Spleen (tissue), 11 donors: ENCODE measurements around the gene PCSK6. TPM values are rescaled to one million over a fixed set of nuclear protein-coding genes. Genes with fewer than 3 reads are reported as not detected.

Source experiments
- DNase-seq: peaks from one replicate; pipeline ENCODE4 v3.0.0-alpha.2; 2020
- H3K27ac ChIP-seq, 8 donors: fragments of 200-600 bp; sonication (generic) in 7 of 8; 1 replicate in 4 of 8; 2 replicates in 4 of 8; pipeline versions ENCODE4 v1.5.0 to v1.8.0; 2016 to 2021; ENCODE audit warnings: inconsistent platforms in 4 of 8, mild to moderate bottlenecking in 4 of 8, moderate library complexity in 1 of 8
- H3K27me3 ChIP-seq, 7 donors: fragments of 200-600 bp; sonication (generic) in 6 of 7; replicated peaks in 1 of 7; 1 replicate in 4 of 7; 2 replicates in 3 of 7; pipeline versions ENCODE4 v1.5.0 to v1.8.0; 2016 to 2021; ENCODE audit warnings: inconsistent platforms in 3 of 7, mild to moderate bottlenecking in 1 of 7
- H3K36me3 ChIP-seq, 6 donors: fragments of 200-600 bp; sonication (generic) in 5 of 6; 1 replicate in 4 of 6; 2 replicates in 2 of 6; pipeline versions ENCODE4 v1.5.0 to v1.8.0; 2016 to 2021; ENCODE audit warnings: inconsistent platforms in 2 of 6
- H3K4me1 ChIP-seq, 6 donors: fragments of 200-600 bp; sonication (generic) in 5 of 6; 1 replicate in 3 of 6; 2 replicates in 3 of 6; pipeline versions ENCODE4 v1.5.0 to v1.8.0; 2016 to 2021; ENCODE audit warnings: inconsistent platforms in 3 of 6
- H3K4me3 ChIP-seq, 8 donors: fragments of 200-600 bp; sonication (generic) in 7 of 8; 1 replicate in 4 of 8; 2 replicates in 4 of 8; pipeline versions ENCODE4 v1.5.0 to v1.8.0; 2016 to 2021; ENCODE audit warnings: inconsistent platforms in 4 of 8, mild to moderate bottlenecking in 4 of 8, moderate library complexity in 2 of 8
- H3K9me3 ChIP-seq, 8 donors: fragments of 200-600 bp; sonication (generic) in 7 of 8; 1 replicate in 4 of 8; 2 replicates in 4 of 8; pipeline versions ENCODE4 v1.5.0 to v1.8.0; 2016 to 2021; ENCODE audit warnings: inconsistent platforms in 4 of 8
- CTCF ChIP-seq, 11 experiments: fragments of 200-600 bp in 7 of 11; fragments of 450-650 bp in 4 of 11; sonication (generic) in 4 of 11; IDR thresholded peaks in 8 of 11; conservative IDR thresholded peaks in 3 of 11; 1 replicate in 7 of 11; 2 replicates in 4 of 11; pipeline versions ENCODE4 v1.4.0 to v1.8.0; 2016 to 2021; ENCODE audit warnings: antibody characterized with exemption in 11 of 11, inconsistent platforms in 4 of 11, mild to moderate bottlenecking in 1 of 11
- POLR2A ChIP-seq, 3 donors: fragments of 450-650 bp; IDR thresholded peaks; one replicate each; pipeline ENCODE4 v1.5.1; 2017; ENCODE audit warnings: antibody characterized with exemption in 3 of 3, mild to moderate bottlenecking in 1 of 3
- POLR2AphosphoS5 ChIP-seq, 3 donors: sonication (generic); formaldehyde crosslinking; IDR thresholded peaks; one replicate each; pipeline ENCODE4 v1.5.1; 2017; ENCODE audit warnings: antibody characterized with exemption in 3 of 3
- WGBS, 5 donors: extraction: QIAGEN DNeasy Blood & Tissue Kit in 3 of 5; methylation state at CpG; one replicate each; pipeline versions ENCODE4 v1.1.5 to v1.1.7; 2013 to 2018; 5-methylcytosine and 5-hydroxymethylcytosine counted together
- intact Hi-C: fragments of 100-400 bp; cut with DNase I; formaldehyde crosslinking; loops from one replicate; pipeline ENCODE4 v1.15.0; 2023; ENCODE audit warnings: low total_unique reads
- polyA plus RNA-seq, 3 donors: library from polyadenylated mRNA; stranded (reverse); fragments of 200-250 nt; gene quantifications; one replicate each; pipeline ENCODE4 v1.2.1, GENCODE V29; 2013
- total RNA-seq, 7 donors: library from RNA; depleted of rRNA in 3 of 7; stranded (reverse); fragments of >200 nt in 3 of 7; fragmentation: NEBNext Ultra II Directional in 4 of 7; extraction: Animal tissue kit (Norgen Biotek cat#: 25700) in 4 of 7; gene quantifications; one replicate each; pipeline versions ENCODE4 v1.1.0 to v1.2.1, GENCODE V29; 2016 to 2021
- donor health status: healthy with polysubstance abuse.
- donor health status: DM: no; HTN: no; CAD: no; lungs with moderate emphysema.
- donor health status: DM: no; HTN: no; CAD: no.
- donor health status: Bipolar disorder and iron deficiency.
- donor health status: healthy.
- donor health status: DM: no; HTN: no; CAD: no.
- donor health status: DM: yes; HTN: yes; CAD: no.

PCSK6 gene
- total and polyA plus RNA-seq, 10 donors: 10.0 to 403 (median 252) TPM

GRCh38 chr15:101491734-101492640, 2.5 kb upstream of the PCSK6 start:
- peaks cover 0 to 85% (median 24%) of the 10 kb centered on the region in 7 donors for H3K27me3 ChIP-seq
- H3K36me3 ChIP-seq: no peaks in the 10 kb centered on the region
- WGBS, 5 donors: 69 to 77% (median 74%) methylated on average over 18 of the region's 18 CpGs
- no peak for DNase-seq
- no peak overlapping the region for H3K4me3 ChIP-seq
- TF ChIP-seq POLR2A (IDR thresholded peaks at IDR 0.05) (no peak), CTCF (IDR thresholded peaks at IDR 0.05 in 8 of 11, conservative IDR thresholded peaks at IDR 0.05 in 3 of 11) (no peak), POLR2AphosphoS5 (IDR thresholded peaks at IDR 0.05) (no peak)
- intact Hi-C loops: no loop called here
- H3K4me1 ChIP-seq: peaks cover 2 to 55% (median 26%) of the 10 kb centered on the region in 6 donors
- peak overlapping the region in 2 of 8 donors; percentile 81 to 87 for H3K27ac ChIP-seq
- H3K9me3 ChIP-seq: no peaks in the 10 kb centered on the region

GRCh38 chr15:101490922-101491733, 1.6 kb upstream of the PCSK6 start:
- Histone ChIP-seq H3K9me3 (no peaks in the 10 kb centered on the region), H3K4me1 (peaks cover 0 to 49% (median 20%) of the 10 kb centered on the region in 6 donors), H3K36me3 (no peaks in the 10 kb centered on the region), H3K4me3 (peak overlapping the region in 2 of 8 donors; percentile 51 to 71), H3K27me3 (peaks cover 0 to 85% (median 24%) of the 10 kb centered on the region in 7 donors), H3K27ac (peak overlapping the region in 3 of 8 donors; percentile 81 to 87 (median 83))
- WGBS, 5 donors: 74 to 87% (median 82%) methylated on average over 15 to 16 of the region's 16 CpGs
- peak in 1 of 3 donors; percentile 22 for TF ChIP-seq POLR2AphosphoS5 (IDR thresholded peaks at IDR 0.05)
- no peak for TF ChIP-seq POLR2A (IDR thresholded peaks at IDR 0.05)
- intact Hi-C loops: no loop called here
- no peak for DNase-seq

GRCh38 chr15:101490408-101490891, 943 bp upstream of the PCSK6 start:
- Histone ChIP-seq H3K27me3 (peaks cover 0 to 85% (median 24%) of the 10 kb centered on the region in 7 donors), H3K4me3 (peak overlapping the region in 5 of 8 donors; percentile 18 to 71 (median 41)), H3K27ac (peak overlapping the region in 4 of 8 donors; percentile 78 to 87 (median 82)), H3K9me3 (no peaks in the 10 kb centered on the region), H3K36me3 (no peaks in the 10 kb centered on the region), H3K4me1 (peaks cover 0 to 46% (median 14%) of the 10 kb centered on the region in 6 donors)
- intact Hi-C loops: no loop called here
- TF ChIP-seq POLR2A (IDR thresholded peaks at IDR 0.05) (no peak), CTCF (IDR thresholded peaks at IDR 0.05 in 8 of 11, conservative IDR thresholded peaks at IDR 0.05 in 3 of 11) (no peak), POLR2AphosphoS5 (IDR thresholded peaks at IDR 0.05) (no peak)
- WGBS, 5 donors: 73 to 90% (median 88%) methylated on average over 10 to 15 of the region's 15 CpGs
- no peak for DNase-seq

GRCh38 chr15:101489237-101489598, 289 bp downstream of the PCSK6 start:
- H3K27ac ChIP-seq: peak overlapping the region in 6 of 8 donors; percentile 74 to 85 (median 81)
- TF ChIP-seq POLR2A (IDR thresholded peaks at IDR 0.05): no peak
- peak in 1 of 3 donors; percentile 6 for TF ChIP-seq POLR2AphosphoS5 (IDR thresholded peaks at IDR 0.05)
- H3K4me1 ChIP-seq: peaks cover 0 to 48% (median 14%) of the 10 kb centered on the region in 6 donors
- no peaks in the 10 kb centered on the region for H3K9me3 ChIP-seq
- peaks cover 0 to 73% (median 24%) of the 10 kb centered on the region in 7 donors for H3K27me3 ChIP-seq
- peak overlapping the region in 5 of 8 donors; percentile 43 to 71 (median 48) for H3K4me3 ChIP-seq
- peak; percentile 80 for DNase-seq
- H3K36me3 ChIP-seq: peaks cover 0 to 7% (median 0%) of the 10 kb centered on the region in 6 donors
- 0 to 2% (median 1%) methylated on average over 17 to 62 of the region's 62 CpGs; no CpG with 5 or more reads in 1 of the 5 donors for WGBS, 5 donors
- intact Hi-C loops: no loop called here
